PC-3 (cell line): ENCODE measurements around the gene MRI1. TPM values are rescaled to one million over a fixed set of nuclear protein-coding genes. Genes with fewer than 3 reads are reported as not detected.

Experiments
- ATAC-seq: fragments of 200-7000 bp; cut with Tn5 transposase; 2 replicates; pipeline ENCODE4 v1.9.1; 2020; ENCODE audit warnings: mild to moderate bottlenecking, moderate library complexity
- BruUV-seq: library from RNA; stranded (reverse); fragments of 400-500 nt; replicated peaks from 2 replicates; lab custom pipeline; 2021; lab: Mats Ljungman, UMichigan
- CTCF ChIA-PET: fragments of 300-600 bp; sonication (Branson Sonifier 250); formaldehyde crosslinking; loops from one replicate; lab custom pipeline; 2022; ENCODE audit warnings: antibody characterized with exemption; lab: Charles Lee
- POLR2A ChIA-PET: fragments of 300-600 bp; sonication (Branson Sonifier 250); formaldehyde crosslinking; loops from one replicate; lab custom pipeline; 2022; ENCODE audit warnings: antibody characterized with exemption; ENCODE audit not compliant: unreplicated experiment; lab: Charles Lee
- DNase-seq: peaks from one replicate; pipeline ENCODE4 v3.0.0-alpha.2; 2015
- H2AFZ ChIP-seq: fragments of 300-600 bp; sonication (generic); 2 replicates; pipeline ENCODE4 v1.6.0; 2016; ENCODE audit warnings: antibody characterized with exemption, low read length
- H3F3A ChIP-seq: fragments of 300-600 bp; sonication (generic); one replicate; pipeline ENCODE4 v1.6.0; 2017; ENCODE audit warnings: antibody characterized with exemption, low read length, control low read depth, mild to moderate bottlenecking; ENCODE audit not compliant: unreplicated experiment
- H3K27ac ChIP-seq: fragments of 300-600 bp; sonication (generic); 2 replicates; pipeline ENCODE4 v1.5.1; 2016; ENCODE audit warnings: mild to moderate bottlenecking, low read length
- H3K27me3 ChIP-seq: fragments of 300-600 bp; sonication (generic); 2 replicates; pipeline ENCODE4 v1.6.1; 2016; ENCODE audit warnings: low read length, mixed read lengths
- H3K36me3 ChIP-seq: fragments of 300-600 bp; sonication (generic); 2 replicates; pipeline ENCODE4 v1.6.1; 2016; ENCODE audit warnings: low read depth, mixed run types, low read length, mixed read lengths
- H3K4me1 ChIP-seq: fragments of 300-600 bp; sonication (generic); 2 replicates; pipeline ENCODE4 v1.5.1; 2016; ENCODE audit warnings: low read length; ENCODE audit not compliant: insufficient read depth
- H3K4me2 ChIP-seq: fragments of 300-600 bp; sonication (generic); 2 replicates; pipeline ENCODE4 v1.6.0; 2016; ENCODE audit warnings: low read length
- H3K4me3 ChIP-seq: fragments of 300-600 bp; sonication (generic); 2 replicates; pipeline ENCODE4 v1.5.1; 2016; ENCODE audit warnings: mild to moderate bottlenecking, low read length, mixed read lengths
- H3K79me2 ChIP-seq: fragments of 300-600 bp; sonication (generic); 2 replicates; pipeline ENCODE4 v1.6.1; 2017; ENCODE audit warnings: low read length, mixed read lengths
- H3K9ac ChIP-seq: fragments of 300-600 bp; sonication (generic); 2 replicates; pipeline ENCODE4 v1.6.0; 2016; ENCODE audit warnings: mild to moderate bottlenecking, low read length
- H3K9me2 ChIP-seq: fragments of 300-600 bp; sonication (generic); replicated peaks from 2 replicates; pipeline ENCODE4 v1.6.1; 2016; ENCODE audit warnings: mixed run types, low read length, mixed read lengths
- H3K9me3 ChIP-seq: fragments of 300-600 bp; sonication (generic); 2 replicates; pipeline ENCODE4 v1.6.1; 2016; ENCODE audit warnings: low read length, mixed read lengths
- H4K20me1 ChIP-seq: fragments of 300-600 bp; sonication (generic); 2 replicates; pipeline ENCODE4 v1.6.1; 2016; ENCODE audit warnings: low read length, mixed read lengths
- EZH2 ChIP-seq: fragments of 300-600 bp; sonication (generic); IDR thresholded peaks from one replicate; pipeline ENCODE4 v1.6.1; 2017; ENCODE audit warnings: antibody characterized with exemption, mild to moderate bottlenecking, low read length; ENCODE audit not compliant: unreplicated experiment
- EZH2phosphoT487 ChIP-seq: fragments of 300-600 bp; sonication (generic); IDR thresholded peaks from 2 replicates; pipeline ENCODE4 v1.6.1; 2018; ENCODE audit warnings: mild to moderate bottlenecking, antibody characterized with exemption, low read length, borderline replicate concordance
- intact Hi-C: fragments of 100-400 bp; cut with micrococcal nuclease; formaldehyde crosslinking; loops from 2 replicates; pipeline ENCODE4 v1.9.0; 2023
- total RNA-seq: library from RNA; depleted of rRNA; stranded (reverse); fragments of >200 nt; gene quantifications from 2 replicates; pipeline ENCODE4 v1.2.3, GENCODE V29; 2014
- TF ChIP-seq, protein P1 (sequence below): fragments of 300-600 bp; sonication (generic); conservative IDR thresholded peaks from 2 replicates; pipeline ENCODE4 v1.5.1; 2017; ENCODE audit warnings: antibody characterized with exemption, low read depth, mild to moderate bottlenecking, low read length

MRI1 gene
- total RNA-seq, 1 experiment from 2014 or later: 85.2 TPM

DNA sequence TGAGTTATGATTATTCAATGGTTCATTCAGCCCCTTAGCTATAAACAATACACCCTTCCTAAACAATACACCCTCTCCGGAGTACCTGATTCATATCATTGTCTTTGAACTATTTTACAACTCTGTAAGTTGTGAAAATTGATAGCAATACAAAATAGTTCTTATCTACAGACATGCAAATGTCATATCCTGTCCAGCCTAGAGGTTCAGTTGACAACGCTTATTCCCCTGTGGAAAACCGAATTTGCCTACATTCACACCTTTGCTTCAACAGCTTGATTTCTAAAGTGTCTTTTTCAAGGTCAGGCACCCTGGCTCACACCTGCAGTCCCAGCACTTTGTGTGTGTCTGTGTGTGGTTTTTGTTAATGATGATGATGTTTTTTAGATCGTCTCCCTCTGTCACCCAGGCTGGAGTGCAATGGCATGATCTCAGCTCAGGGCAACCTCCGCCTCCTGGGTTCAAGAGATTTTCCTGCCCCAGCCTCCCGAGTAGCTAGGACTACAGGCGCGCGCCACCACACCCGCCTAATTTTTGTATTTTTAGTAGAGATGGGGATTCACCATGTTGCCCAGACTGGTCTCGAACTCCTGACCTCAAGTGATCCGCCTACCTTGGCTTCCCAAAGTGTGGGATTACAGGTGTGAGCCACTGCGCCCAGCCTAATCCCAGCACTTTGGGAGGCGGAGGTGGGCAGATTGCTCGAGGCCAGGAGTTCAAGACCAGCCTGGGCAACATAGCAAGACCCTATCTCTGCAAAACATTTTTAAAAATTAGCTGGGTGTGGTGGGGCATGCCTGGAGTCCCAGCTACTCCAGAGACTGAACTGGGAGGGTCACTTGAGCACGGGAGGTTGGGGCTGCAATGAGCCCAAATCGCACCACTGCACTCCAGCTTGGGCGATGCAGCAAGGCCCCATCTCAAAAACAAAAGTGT is 19.5 kb downstream of the MRI1 start:
- ATAC-seq: no peak
- TF ChIP-seq EZH2 (no peak), EZH2phosphoT487 (no peak)
- TF ChIP-seq, protein P1, sequence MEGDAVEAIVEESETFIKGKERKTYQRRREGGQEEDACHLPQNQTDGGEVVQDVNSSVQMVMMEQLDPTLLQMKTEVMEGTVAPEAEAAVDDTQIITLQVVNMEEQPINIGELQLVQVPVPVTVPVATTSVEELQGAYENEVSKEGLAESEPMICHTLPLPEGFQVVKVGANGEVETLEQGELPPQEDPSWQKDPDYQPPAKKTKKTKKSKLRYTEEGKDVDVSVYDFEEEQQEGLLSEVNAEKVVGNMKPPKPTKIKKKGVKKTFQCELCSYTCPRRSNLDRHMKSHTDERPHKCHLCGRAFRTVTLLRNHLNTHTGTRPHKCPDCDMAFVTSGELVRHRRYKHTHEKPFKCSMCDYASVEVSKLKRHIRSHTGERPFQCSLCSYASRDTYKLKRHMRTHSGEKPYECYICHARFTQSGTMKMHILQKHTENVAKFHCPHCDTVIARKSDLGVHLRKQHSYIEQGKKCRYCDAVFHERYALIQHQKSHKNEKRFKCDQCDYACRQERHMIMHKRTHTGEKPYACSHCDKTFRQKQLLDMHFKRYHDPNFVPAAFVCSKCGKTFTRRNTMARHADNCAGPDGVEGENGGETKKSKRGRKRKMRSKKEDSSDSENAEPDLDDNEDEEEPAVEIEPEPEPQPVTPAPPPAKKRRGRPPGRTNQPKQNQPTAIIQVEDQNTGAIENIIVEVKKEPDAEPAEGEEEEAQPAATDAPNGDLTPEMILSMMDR: no peak
- Histone ChIP-seq H3K9ac (no peak overlapping the region), H3K79me2 (no peaks in the 10 kb centered on the region), H3F3A (peaks cover 7% of the 10 kb centered on the region), H3K4me1 (peaks cover 19% of the 10 kb centered on the region), H3K4me2 (no peak overlapping the region), H3K27me3 (no peaks in the 10 kb centered on the region), H3K4me3 (no peak overlapping the region), H3K9me3 (no peaks in the 10 kb centered on the region), H3K9me2 (no peaks in the 10 kb centered on the region), H2AFZ (no peak overlapping the region), H4K20me1 (no peaks in the 10 kb centered on the region), H3K36me3 (peaks cover 7% of the 10 kb centered on the region; the same call in 1 of the 2 replicates), H3K27ac (no peak overlapping the region)
- ChIA-PET POLR2A (interaction anchor here (0.5 to 0.7 kb wide), 5 partner anchors 11 to 221 kb away, joined by 3 to 13 read pairs (median 4); partner anchors contain the start of genes MRI1 and ZSWIM4), CTCF (interaction anchor here (0.6 to 2.7 kb wide), 9 partner anchors 10 to 353 kb away, joined by 3 to 19 read pairs (median 7); partner anchors contain the start of gene ASF1B)
- DNase-seq: no peak
- BruUV-seq: no TSS peak
- intact Hi-C loops: loop anchor here (2.0 to 10.0 kb wide), 2 partner anchors 57 to 291 kb away; partner anchors contain the start of gene MISP3

DNA sequence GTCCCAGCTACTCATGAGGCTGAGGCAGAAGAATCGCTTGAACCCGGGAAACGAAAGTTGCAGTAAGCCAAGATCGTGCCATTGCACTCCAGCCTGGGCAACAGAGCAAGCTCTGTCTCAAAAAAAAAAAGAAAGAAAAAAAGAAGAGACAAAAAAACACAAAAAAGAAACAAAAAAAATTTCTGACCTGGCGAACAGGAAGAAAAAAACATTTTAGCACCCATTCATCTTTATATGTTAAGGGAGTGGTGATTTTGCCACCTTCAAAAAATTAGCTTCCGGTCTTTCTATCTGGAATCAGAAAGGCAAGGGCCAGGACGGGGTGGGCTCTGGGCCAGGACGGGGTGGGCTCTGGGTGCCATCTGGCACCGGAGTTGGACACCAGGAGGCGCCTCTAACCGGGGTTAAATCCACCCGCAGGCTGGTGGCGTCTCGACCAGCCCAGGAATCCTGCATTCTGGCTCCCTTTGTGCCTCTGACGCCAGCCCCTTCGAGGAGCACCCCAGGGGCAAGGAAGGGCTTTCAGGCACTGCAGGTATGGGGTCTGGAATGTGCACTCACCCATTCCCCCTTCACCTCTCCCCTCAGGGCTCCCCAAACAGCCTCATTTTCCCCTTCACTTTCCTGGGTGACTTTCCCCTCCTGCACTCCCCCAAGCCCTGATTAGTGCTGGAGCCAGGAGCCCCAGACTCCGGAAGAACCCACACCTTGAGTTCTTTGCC is 20.6 kb downstream of the MRI1 start:
- no peak overlapping the region for H3K27ac ChIP-seq
- H3F3A ChIP-seq: peaks cover 7% of the 10 kb centered on the region
- DNase-seq (peak; percentile 86), ATAC-seq (peak; percentile 81)
- no TSS peak for BruUV-seq
- intact Hi-C loops: loop anchor here (1.0 to 10.0 kb wide), 3 partner anchors 56 to 290 kb away; partner anchors contain the start of gene MISP3
- H3K9ac ChIP-seq: no peak overlapping the region
- H3K4me3 ChIP-seq: no peak overlapping the region; the same call in 1 of the 2 replicates
- H2AFZ ChIP-seq: peak overlapping the region; percentile 74
- POLR2A ChIA-PET: interaction anchor here (0.6 to 0.7 kb wide), 2 partner anchors 10 to 220 kb away, joined by 3 to 13 read pairs; partner anchors contain the start of gene ZSWIM4
- H3K9me2 ChIP-seq: no peaks in the 10 kb centered on the region
- H3K27me3 ChIP-seq: no peaks in the 10 kb centered on the region
- CTCF ChIA-PET: interaction anchor here (0.6 to 0.8 kb wide), 7 partner anchors 13 to 352 kb away, joined by 3 to 12 read pairs (median 7); partner anchors contain the start of gene ASF1B
- no peaks in the 10 kb centered on the region for H3K79me2 ChIP-seq
- H3K9me3 ChIP-seq: no peaks in the 10 kb centered on the region
- H3K4me1 ChIP-seq: peaks cover 19% of the 10 kb centered on the region
- H3K4me2 ChIP-seq: peak overlapping the region; percentile 67
- no peaks in the 10 kb centered on the region for H3K36me3 ChIP-seq
- no peaks in the 10 kb centered on the region for H4K20me1 ChIP-seq
- TF ChIP-seq EZH2phosphoT487: no peak
- TF ChIP-seq, protein P1: peak; percentile 90
